ENCODE measurements around the gene UPK2.
A peak's percentile ranks its signal among the peaks of the same experiment; 100 is the strongest.

DNA sequence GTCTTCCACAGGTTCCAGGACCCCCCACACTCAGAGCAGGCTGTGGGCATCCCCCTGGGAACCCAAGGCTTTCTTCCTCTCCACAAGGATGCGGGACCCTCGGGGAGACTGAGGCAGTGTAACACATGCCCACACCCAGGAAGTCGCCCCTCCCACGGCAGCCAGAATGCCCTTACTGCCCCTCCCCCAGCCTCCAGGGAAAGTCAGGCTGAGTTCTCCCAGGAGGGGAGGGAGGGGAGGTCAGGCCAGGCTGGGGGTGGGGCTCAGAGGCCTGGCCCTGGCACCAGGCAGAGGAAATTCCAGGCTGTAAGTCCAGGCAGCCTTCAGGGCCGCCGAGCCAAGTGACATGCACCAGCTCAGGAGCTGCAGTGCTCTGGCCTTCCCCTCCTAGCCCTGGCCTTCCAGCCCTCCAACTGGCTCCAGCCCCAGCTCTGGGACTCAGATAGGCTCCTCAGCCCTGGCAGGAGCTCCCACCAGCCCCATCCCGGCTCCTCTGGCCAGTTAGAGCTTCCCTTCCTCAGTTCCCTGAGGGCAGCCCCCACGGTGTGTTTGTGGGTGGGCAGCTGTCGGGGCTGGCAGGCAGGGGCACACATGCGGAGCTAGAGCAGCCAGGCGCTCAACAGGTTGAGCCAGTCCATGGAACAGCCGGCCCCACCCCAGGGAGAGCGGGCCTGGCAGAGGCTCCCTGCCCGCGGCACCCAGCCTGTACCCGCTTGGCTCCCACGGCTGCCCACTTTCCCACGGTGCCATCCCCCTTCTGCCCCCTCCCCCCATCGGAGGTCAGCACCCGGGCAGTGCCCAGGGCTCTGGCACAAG lies 34.0 kb upstream of the UPK2 start:
- peak; percentile 73 to 90 (median 83) for TF ChIP-seq POLR2A (IDR thresholded peaks at IDR 0.05)
- TF ChIP-seq, protein P1, sequence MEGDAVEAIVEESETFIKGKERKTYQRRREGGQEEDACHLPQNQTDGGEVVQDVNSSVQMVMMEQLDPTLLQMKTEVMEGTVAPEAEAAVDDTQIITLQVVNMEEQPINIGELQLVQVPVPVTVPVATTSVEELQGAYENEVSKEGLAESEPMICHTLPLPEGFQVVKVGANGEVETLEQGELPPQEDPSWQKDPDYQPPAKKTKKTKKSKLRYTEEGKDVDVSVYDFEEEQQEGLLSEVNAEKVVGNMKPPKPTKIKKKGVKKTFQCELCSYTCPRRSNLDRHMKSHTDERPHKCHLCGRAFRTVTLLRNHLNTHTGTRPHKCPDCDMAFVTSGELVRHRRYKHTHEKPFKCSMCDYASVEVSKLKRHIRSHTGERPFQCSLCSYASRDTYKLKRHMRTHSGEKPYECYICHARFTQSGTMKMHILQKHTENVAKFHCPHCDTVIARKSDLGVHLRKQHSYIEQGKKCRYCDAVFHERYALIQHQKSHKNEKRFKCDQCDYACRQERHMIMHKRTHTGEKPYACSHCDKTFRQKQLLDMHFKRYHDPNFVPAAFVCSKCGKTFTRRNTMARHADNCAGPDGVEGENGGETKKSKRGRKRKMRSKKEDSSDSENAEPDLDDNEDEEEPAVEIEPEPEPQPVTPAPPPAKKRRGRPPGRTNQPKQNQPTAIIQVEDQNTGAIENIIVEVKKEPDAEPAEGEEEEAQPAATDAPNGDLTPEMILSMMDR (IDR thresholded peaks at IDR 0.05) = peak in 2 of 7 experiments; percentile 3 to 10
